Measurements from ENCODE around the gene LDLRAD3. TPM values are rescaled to one million over a fixed set of nuclear protein-coding genes. Genes with fewer than 3 reads are reported as not detected.

The LDLRAD3 gene
- polyA plus RNA-seq, 1 of the 3 experiments (the other 2 are of a cell fraction) = 10.6 TPM

GRCh38 chr11:36077886-36078685 lies 134.2 kb downstream of the LDLRAD3 start:
- H3K27ac ChIP-seq (ENCODE audit: low read depth in 2 of 2, low read length in 1 of 2) = no peak overlapping the region
- POLR2A ChIA-PET = no interaction called here
- no peaks in the 10 kb centered on the region for H3K79me2 ChIP-seq (ENCODE audit: insufficient read depth)
- no peaks in the 10 kb centered on the region for H3F3A ChIP-seq (replicated peaks; ENCODE audit: insufficient read depth)
- H3K9ac ChIP-seq = no peak overlapping the region
- WGBS (ENCODE audit: low lambda C conversion rate) = 88% methylated on average over 5 of the region's 10 CpGs
- no peaks in the 10 kb centered on the region for H4K20me1 ChIP-seq (ENCODE audit: insufficient read depth)
- peaks cover 7 to 10% of the 10 kb centered on the region in 2 experiments for H3K36me3 ChIP-seq (replicated peaks in 1 of 2; ENCODE audit: control insufficient read depth in 1 of 2, insufficient read depth in 2 of 2, low read length in 1 of 2)
- no peaks in the 10 kb centered on the region for H3K9me3 ChIP-seq
- peaks cover 10 to 18% of the 10 kb centered on the region in 2 experiments; a peak in 3 of 4 replicates for H3K4me1 ChIP-seq (ENCODE audit: control insufficient read depth in 1 of 2, insufficient read depth in 2 of 2, low read depth in 1 of 2, low read length in 1 of 2)
- H3K4me3 ChIP-seq (ENCODE audit: low read depth in 2 of 2, low read length in 1 of 2) = no peak overlapping the region
- H3K27me3 ChIP-seq (ENCODE audit: insufficient read depth) = no peaks in the 10 kb centered on the region
- CTCF ChIA-PET = interaction anchor here (0.6 to 1.0 kb wide), 3 partner anchors 254 to 256 kb away, joined by 3 to 5 read pairs (median 3); no protein-coding TSS in a partner anchor
- no peak for TF ChIP-seq CTCF (IDR thresholded peaks at IDR 0.05)
- no peak for TF ChIP-seq USF2 (IDR thresholded peaks at IDR 0.05; ENCODE audit: borderline replicate concordance, low read depth, low read length)
- TF ChIP-seq USF1 (IDR thresholded peaks at IDR 0.05; ENCODE audit: borderline replicate concordance, low read depth) = no peak
- no peak for TF ChIP-seq TEAD4 (IDR thresholded peaks at IDR 0.05; ENCODE audit: borderline replicate concordance, insufficient read depth)
- no peak for TF ChIP-seq SMC3 (IDR thresholded peaks at IDR 0.05; ENCODE audit: low read depth, low read length)
- TF ChIP-seq IRF3 (IDR thresholded peaks at IDR 0.05; ENCODE audit: low read depth, low read length) = no peak
- no peak for TF ChIP-seq JUND (IDR thresholded peaks at IDR 0.05)
- no peak for TF ChIP-seq ZBTB33 (IDR thresholded peaks at IDR 0.05; ENCODE audit: borderline replicate concordance, low read depth)
- TF ChIP-seq SIN3A (IDR thresholded peaks at IDR 0.05; ENCODE audit: borderline replicate concordance, low read depth, low read length) = no peak
- no peak for TF ChIP-seq MXI1 (IDR thresholded peaks at IDR 0.05; ENCODE audit: low read depth, low read length)
- no peak overlapping the region for H2AFZ ChIP-seq (ENCODE audit: low read depth)
- H3K4me2 ChIP-seq = no peak overlapping the region
- no peaks in the 10 kb centered on the region for H3K9me2 ChIP-seq
- DNase-seq = no peak

Data from SK-N-SH (cell line).